Motor neuron (in vitro differentiated cells): Measurements from ENCODE around the gene GPR108. TPM values are rescaled to one million over a fixed set of nuclear protein-coding genes. Genes with fewer than 3 reads are reported as not detected.
"Not testable (repeated sequence)": the region's sequence is repeated elsewhere in the genome, so short reads cannot be mapped to it uniquely, and the experiment has no call there.

Source experiments
- ATAC-seq, 8 experiments: fragments of 200-7000 bp; cut with Tn5 transposase; replicated peaks in 6 of 8; 2 replicates each; pipeline ENCODE4 v1.8.0; 2021; ENCODE audit warnings: mild to moderate bottlenecking in 8 of 8, moderate library complexity in 8 of 8
- H3K27ac ChIP-seq, 2 donors: fragments of 250-450 bp; sonication (Bioruptor Pico); 2 replicates each; pipeline ENCODE4 v1.9.0; 2021; ENCODE audit warnings: antibody characterized with exemption in 2 of 2, mild to moderate bottlenecking in 2 of 2, moderate library complexity in 1 of 2
- H3K4me1 ChIP-seq, 2 donors: fragments of 250-450 bp; sonication (Bioruptor Pico); replicated peaks in 1 of 2; 2 replicates each; pipeline ENCODE4 v1.6.1; 2021; ENCODE audit warnings: antibody characterized with exemption in 2 of 2, mild to moderate bottlenecking in 2 of 2, moderate library complexity in 1 of 2
- H3K4me3 ChIP-seq, 5 donors: fragments of 250-450 bp; sonication (Bioruptor Pico); 2 replicates each; pipeline ENCODE4 v1.9.0; 2021; ENCODE audit warnings: antibody characterized with exemption in 5 of 5, mild to moderate bottlenecking in 5 of 5, moderate library complexity in 4 of 5
- WGBS, 10 experiments: fragments of 450-650 bp; shearing (Covaris generic); methylation state at CpG; one replicate each; pipeline ENCODE4 v1.0.0; 2022; 5-methylcytosine and 5-hydroxymethylcytosine counted together
- in situ Hi-C, 9 experiments: fragments of 400-800 bp; cut with MboI; loops; one replicate each; pipeline ENCODE4 v1.15.0; 2021; ENCODE audit warnings: low sequenced_read_pairs in 9 of 9, low pct_unique_long_range_greater_than_20kb in 2 of 9; ENCODE audit not compliant: unreplicated experiment in 9 of 9
- total RNA-seq, 8 experiments: library from RNA; unstranded; fragments of 300-600 nt; gene quantifications; 2 replicates each; pipeline versions ENCODE4 v1.2.3 to v1.2.4, GENCODE V29; 2022

Gene GPR108
- total RNA-seq, 8 experiments from 2014 or later: 19.0 to 76.9 (median 31.0) TPM

DNA sequence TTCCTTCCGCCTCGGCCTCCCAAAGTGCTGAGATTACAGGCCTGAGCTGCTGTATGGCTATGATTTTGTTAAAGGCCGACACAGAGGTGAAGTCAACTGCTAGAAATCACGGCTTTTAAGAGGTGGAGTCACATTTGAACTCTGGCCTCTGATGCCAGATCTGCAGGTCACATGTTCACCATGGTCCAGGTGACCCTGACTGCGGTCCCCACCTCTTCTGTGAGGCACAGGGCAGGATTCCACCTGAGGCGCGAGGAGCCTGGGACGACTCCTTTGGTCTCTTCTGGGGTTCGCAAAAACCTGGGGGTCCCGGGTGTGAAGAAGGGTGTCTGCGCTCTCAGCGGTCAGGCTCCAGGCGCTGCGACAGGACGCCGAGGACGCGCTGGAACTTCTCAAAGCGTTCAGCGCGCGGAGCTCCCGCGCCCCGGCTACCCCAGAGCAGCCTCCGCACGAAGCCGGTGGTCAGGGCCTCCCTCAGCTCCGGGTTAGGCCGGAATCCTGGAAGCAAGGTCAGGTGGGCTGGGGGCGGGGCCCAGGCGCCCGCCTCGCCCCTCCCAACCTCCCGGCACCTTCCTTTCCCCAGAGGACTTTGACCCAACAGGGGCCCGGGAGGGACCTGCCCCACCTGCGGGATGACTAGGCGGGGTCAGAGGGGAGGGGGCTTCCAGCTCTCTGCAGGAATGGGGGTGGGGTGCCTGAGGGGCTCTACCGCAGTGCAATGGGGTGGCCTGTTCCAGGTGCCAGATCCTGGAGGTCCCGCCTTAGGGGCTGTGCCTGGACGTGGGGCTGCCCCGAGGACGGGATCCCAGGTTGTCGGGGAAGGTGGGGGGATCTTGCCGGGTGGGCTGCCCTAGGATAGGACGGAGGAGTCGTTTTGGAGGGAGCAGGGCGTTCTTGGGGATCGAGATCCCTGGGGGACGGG, 15.1 kb upstream of the GPR108 start:
- H3K4me3 ChIP-seq: peak overlapping the region in 4 of 5 donors; percentile 22 to 31 (median 28)
- peak overlapping the region in 1 of 2 donors; percentile 61 for H3K27ac ChIP-seq
- in situ Hi-C loops: no loop called here
- peak in 7 of 8 experiments; percentile 1 to 30 (median 14) for ATAC-seq
- H3K4me1 ChIP-seq: peaks cover 3 to 11% of the 10 kb centered on the region in 2 donors
- 88 to 100% (median 96%) methylated on average over 1 to 5 of the region's 50 CpGs; no CpG with 5 or more reads in 4 of the 10 experiments for WGBS, 10 experiments

DNA sequence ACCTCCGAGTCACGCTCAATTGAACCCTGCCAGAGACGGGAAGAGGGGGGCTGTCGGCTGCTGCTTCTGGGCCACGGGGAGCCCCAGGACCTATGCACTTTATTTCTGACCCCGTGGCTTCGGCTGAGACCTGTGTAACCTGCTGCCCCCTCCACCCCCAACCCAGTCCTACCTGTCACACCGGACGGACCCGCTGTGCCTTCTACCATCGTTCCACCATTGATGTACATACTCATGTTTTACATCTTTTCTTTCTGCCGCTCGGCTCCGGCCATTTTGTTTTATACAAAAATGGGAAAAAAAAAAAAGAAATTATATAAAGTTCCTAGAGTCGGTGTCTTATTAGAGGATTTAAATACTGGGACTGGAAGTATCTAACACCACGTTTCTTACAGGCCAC, 13.8 kb upstream of the GPR108 start:
- in situ Hi-C loops: no loop called here
- no peak overlapping the region for H3K4me3 ChIP-seq
- WGBS, 10 experiments: 86 to 100% (median 99%) methylated on average over 1 to 9 of the region's 16 CpGs; no CpG with 5 or more reads in 2 of the 10 experiments
- peaks cover 3 to 11% of the 10 kb centered on the region in 2 donors for H3K4me1 ChIP-seq
- no peak for ATAC-seq
- H3K27ac ChIP-seq: no peak overlapping the region

DNA sequence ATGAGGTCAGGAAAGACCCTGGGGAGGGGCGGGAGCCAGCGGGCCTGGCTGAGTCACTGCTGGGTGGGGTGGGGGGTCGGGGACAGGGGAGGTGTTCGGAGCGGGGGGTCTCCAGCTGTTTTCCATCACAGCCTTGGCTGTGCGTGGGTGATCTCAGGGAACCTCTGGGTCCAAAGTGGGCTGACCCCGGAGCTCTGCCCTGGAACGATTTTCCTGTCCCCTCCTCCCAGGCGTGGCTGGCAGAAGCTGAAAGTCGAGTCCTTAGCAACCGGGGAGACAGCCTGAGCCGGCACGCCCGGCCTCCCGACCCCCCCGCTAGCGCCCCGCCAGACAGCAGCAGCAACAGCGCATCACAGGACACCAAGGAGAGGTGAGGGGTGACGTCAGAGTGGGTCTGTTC, 12.7 kb upstream of the GPR108 start:
- no peak overlapping the region for H3K27ac ChIP-seq
- 86 to 90% methylated on average over 1 to 2 of the region's 20 CpGs; no CpG with 5 or more reads in 8 of the 10 experiments for WGBS, 10 experiments
- peak in 1 of 8 experiments; percentile 5 for ATAC-seq
- H3K4me3 ChIP-seq: no peak overlapping the region
- in situ Hi-C loops: no loop called here
- peaks cover 3 to 15% of the 10 kb centered on the region in 2 donors for H3K4me1 ChIP-seq

DNA sequence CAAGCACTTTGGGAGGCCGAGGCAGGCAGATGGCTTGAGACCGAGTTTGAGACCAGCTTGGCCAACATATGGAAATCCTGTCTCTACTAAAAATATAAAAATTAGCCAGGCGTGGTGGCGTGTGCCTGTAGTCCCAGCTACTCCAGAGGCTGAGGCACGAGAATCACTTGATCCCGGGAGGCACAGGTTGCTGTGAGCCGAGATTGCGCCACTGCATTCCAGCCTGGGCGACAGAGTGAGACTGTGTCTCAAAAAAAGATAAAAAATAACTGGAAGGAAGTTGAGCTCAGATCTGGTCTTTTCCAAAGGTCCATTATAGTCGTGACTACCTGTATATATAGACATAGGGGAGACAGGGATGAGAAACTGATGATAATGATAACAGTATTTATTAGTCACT, 11.2 kb upstream of the GPR108 start:
- H3K4me1 ChIP-seq: peaks cover 3 to 28% of the 10 kb centered on the region in 2 donors
- in situ Hi-C loops, H3K4me3 ChIP-seq, H3K27ac ChIP-seq, ATAC-seq: not testable (repeated sequence)
- 48 to 100% (median 91%) methylated on average over 1 to 9 of the region's 10 CpGs for WGBS, 10 experiments

DNA sequence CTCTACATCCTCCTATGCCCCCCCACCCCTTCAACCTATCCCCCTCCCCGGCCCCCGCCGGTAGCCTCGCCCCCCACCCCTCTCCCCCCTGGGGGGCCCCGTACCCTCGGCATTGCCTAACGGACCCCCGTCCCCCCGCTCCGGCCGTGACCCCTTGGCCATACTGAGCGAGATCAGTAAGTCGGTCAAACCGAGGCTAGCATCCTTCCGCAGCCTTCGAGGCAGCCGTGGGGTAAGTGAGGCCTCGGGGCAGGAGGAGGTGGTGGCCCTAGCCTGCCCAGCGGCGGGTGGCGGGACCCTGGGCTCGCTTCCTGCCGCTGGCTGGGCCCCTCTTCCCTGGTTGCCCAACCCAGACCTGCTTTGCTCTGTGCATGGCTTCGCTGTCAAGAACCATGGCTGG, 8.6 kb upstream of the GPR108 start:
- in situ Hi-C loops: no loop called here
- no peak overlapping the region for H3K27ac ChIP-seq
- no peak for ATAC-seq
- no peak overlapping the region for H3K4me3 ChIP-seq
- peaks cover 0 to 17% of the 10 kb centered on the region in 2 donors for H3K4me1 ChIP-seq
- WGBS, 10 experiments: 100% methylated on average over 1 of the region's 24 CpGs; no CpG with 5 or more reads in 9 of the 10 experiments

DNA sequence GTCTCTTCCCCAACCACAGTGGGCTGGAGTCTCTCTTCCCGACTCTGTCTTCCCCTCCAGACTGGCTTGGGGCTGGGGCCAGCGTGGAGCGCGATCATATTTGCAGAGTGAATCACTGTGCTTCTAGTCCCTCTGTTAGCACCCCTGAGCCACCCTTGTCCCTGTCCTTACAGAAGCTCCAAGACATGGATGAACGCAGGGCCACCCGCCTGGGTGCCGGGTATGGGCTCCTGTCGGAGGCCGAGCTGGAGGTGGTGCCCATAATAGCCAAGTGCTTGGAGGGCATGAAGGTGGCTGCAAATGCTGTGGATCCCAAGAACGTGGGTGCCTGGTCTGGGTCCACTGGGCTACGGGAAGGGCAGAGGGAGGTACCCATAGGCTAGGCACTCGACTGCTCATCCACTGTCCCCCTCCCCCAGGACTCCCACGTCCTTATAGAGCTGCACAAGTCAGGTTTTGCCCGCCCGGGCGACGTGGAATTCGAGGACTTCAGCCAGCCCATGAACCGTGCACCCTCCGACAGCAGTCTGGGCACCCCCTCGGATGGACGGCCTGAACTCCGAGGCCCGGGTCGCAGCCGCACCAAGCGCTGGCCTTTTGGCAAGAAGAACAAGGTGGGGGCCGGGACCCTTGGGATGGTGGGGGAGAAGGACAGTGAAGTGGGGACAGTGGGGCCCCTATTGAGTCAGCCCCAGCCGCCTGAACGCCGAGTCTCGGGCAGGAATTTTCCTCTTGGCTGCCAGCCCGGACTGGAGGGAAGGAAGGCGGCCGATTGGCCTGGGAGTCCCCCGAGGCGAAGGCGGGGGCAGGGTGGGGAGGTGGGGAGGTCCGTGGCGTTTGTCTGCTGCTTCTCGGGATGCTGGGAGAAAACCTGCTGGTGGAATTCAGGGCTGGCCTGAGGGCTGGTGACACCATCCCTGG, 7.3 kb upstream of the GPR108 start:
- peaks cover 0 to 17% of the 10 kb centered on the region in 2 donors for H3K4me1 ChIP-seq
- ATAC-seq: peak; percentile 14 to 85 (median 52)

DNA sequence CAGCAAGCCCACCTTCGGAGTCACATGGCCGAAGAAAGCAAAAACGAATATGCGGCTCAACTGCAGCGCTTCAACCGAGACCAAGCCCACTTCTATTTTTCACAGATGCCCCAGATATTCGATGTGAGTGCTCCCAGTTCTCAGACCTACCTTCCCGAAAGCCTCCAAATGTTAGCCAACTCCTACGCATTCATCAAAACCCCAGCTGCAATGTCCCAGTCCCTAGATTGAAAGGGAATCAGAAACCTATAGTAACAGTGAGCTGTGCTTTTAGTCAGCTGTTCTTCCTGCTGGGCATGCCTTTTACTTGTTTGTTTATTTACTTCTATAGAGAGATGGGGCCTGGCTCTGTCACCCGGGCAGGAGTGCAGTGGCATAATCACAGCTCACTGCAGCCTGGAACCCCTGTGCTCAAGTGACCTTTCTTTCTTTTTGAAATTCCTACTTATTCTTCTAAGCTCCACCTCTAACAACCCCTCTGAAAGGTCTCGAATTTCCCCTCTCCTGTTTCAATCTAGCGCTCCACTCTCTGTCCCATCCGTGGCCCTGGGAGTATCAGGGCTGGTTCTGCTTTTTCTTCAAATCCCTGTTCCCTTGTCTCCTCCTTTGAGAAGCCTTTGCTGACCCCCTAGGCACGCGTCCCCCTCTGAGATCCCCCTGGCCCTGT, 6.5 kb upstream of the GPR108 start:
- H3K4me1 ChIP-seq: peaks cover 4 to 21% of the 10 kb centered on the region in 2 donors
- 44 to 100% (median 68%) methylated on average over 1 to 6 of the region's 15 CpGs; no CpG with 5 or more reads in 4 of the 10 experiments for WGBS, 10 experiments
- peak in 1 of 8 experiments; percentile 6 for ATAC-seq
- no peak overlapping the region for H3K4me3 ChIP-seq
- no peak overlapping the region for H3K27ac ChIP-seq
- in situ Hi-C loops: no loop called here

More for the DNA sequence above, 7.3 kb upstream of the GPR108 start:
- Histone ChIP-seq H3K4me3 (no peak overlapping the region), H3K27ac (no peak overlapping the region)
- WGBS, 10 experiments: 5 to 93% (median 50%) methylated on average over 2 to 4 of the region's 41 CpGs; no CpG with 5 or more reads in 6 of the 10 experiments
- in situ Hi-C loops: no loop called here

DNA sequence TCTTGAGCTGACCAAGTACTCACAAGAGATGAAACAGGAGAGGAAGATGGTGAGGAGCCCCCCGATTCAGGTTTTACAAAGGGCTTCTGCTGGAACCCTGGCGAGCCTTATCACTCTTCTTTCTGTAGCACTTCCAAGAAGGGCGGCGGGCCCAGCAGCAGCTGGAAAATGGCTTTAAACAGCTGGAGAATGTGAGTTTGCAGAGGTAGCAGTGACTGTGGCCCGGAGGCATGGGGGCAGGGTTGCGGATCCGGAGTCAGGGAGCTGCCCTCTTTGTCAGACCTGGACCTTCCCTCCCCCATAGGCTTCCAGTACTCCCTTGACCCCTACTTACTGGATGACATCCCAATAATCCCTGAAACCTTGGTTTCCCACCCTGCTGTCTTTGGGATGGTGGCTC, 5.7 kb upstream of the GPR108 start:
- in situ Hi-C loops: no loop called here

DNA sequence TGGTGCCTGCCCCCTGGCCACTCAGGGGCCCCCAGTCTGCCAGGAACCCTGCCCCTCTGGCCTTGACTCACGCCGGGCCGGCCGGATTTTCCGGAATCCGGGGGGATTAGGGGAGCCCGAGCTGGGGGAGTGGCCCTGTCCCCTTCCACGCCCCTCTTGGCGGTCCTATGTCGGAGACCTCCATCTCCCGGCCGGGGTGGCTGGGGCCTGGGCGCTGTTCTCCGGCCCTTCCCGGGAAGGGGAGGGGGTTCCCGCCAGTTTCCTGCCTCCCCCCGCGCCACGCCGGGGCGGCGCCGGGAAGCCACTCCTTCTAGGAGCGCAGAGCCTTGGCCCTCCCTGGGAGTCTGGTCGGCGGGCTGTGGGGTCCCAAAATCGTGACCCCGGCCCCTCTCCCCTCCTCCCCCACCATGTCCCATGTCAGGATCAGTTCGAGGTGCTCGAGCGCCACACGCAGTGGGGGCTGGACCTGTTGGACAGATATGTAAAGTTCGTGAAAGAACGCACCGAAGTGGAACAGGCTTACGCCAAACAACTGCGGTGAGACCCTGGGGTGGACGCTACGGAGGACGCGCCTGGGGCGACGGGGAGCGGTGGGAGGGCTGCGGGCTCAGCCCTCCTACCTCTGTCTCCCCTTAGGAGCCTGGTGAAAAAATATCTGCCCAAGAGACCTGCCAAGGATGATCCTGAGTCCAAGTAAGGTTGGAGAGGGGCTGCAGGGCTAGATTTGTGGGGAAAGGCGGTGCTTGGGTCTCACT, 3.4 kb upstream of the GPR108 start:
- in situ Hi-C loops: no loop called here
- H3K27ac ChIP-seq: no peak overlapping the region
- peak in 1 of 8 experiments; percentile 0 for ATAC-seq
- WGBS, 10 experiments: 12% methylated on average over 5 of the region's 46 CpGs; no CpG with 5 or more reads in 9 of the 10 experiments
- H3K4me1 ChIP-seq: peaks cover 19 to 36% of the 10 kb centered on the region in 2 donors
- H3K4me3 ChIP-seq: peak overlapping the region; percentile 8 to 51 (median 45)

More for the DNA sequence above, 5.7 kb upstream of the GPR108 start:
- Histone ChIP-seq H3K27ac (no peak overlapping the region), H3K4me3 (no peak overlapping the region), H3K4me1 (peaks cover 12 to 29% of the 10 kb centered on the region in 2 donors)
- WGBS, 10 experiments: 77 to 100% (median 89%) methylated on average over 2 to 3 of the region's 7 CpGs; no CpG with 5 or more reads in 6 of the 10 experiments
- ATAC-seq: no peak

DNA sequence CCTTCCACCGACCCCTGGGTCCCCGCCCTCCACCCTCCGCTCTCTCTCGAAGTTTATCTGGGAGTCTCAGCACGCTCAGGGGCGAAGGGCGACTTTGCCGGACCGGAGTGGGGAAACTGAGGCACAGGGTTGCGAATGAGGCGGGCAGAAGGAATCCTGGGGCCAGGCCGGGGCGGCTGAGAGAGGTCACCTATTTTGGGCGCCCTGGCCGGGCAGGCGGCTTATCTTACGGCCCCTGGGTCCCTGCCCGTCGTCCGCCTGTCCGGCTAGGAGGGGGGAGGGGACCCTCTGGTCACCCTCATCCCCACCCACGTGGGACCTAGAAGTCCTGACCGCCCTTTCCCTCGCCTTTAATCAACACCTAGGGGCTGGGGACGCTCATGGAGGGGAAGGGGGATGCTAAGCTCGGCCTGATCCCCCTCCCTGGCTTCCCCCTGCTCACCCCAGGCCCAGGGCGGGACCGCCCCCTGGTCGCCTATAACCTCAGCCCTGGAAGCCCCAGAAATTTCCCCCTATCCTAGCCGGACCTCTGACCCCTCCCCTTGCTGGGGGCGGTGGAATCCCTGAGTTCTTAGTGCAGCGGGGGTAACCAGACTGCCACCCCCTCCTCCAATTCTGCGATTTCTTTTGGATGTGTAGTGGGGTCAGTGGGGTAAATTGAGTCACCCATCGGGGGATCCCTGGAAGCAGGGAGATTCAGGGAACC, 2.7 kb upstream of the GPR108 start:
- H3K27ac ChIP-seq: no peak overlapping the region

DNA sequence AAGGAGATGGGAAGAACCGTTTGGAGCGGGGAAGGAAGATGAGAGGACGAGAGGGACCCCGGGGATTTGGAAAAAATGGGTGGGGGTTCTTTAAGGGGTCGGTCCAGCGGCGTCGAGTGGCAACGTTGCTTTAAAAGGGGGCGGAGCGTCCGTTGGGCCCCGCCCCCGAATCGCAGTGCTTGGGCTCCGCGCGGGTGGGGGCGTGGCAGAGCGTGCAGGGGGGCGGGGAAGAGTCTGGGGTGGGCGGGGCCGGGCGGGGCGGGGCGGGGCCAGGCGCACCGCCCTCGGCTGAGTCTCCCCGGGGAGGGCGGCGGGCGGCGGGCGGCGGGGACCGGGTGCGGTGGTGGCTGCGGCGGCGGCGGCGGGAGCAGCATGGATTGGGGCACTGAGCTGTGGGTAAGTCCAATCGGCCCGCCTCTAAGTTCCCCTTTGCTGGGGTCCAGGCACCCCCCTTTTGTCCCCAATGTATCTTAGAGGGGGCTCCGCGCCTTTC, 2.1 kb upstream of the GPR108 start, which contains the start of gene TRIP10:
Gene TRIP10, plus strand, starts transcription at position 291 of the 493 bp plus-strand sequence. Its CDS starts 82 bp downstream, at position 373.
- H3K4me1 ChIP-seq: peaks cover 20 to 33% of the 10 kb centered on the region in 2 donors
- in situ Hi-C loops: loop anchor here in 1 of 9 experiments (10.0 kb wide), 1 partner anchor 125 kb away; no protein-coding TSS in a partner anchor
- peak within 1 kb of the TSS; percentile 37 to 51 (median 45) for H3K4me3 ChIP-seq
- peak within 1 kb of the TSS; percentile 53 to 86 for H3K27ac ChIP-seq
- WGBS, 10 experiments: 0% methylated on average over 1 of the region's 47 CpGs; no CpG with 5 or more reads in 9 of the 10 experiments
- ATAC-seq: peak in 2 of 8 experiments; percentile 0 to 2

More for the DNA sequence above, 2.7 kb upstream of the GPR108 start:
- 0% methylated on average over 3 of the region's 34 CpGs; no CpG with 5 or more reads in 9 of the 10 experiments for WGBS, 10 experiments
- H3K4me3 ChIP-seq: peak overlapping the region; percentile 37 to 51 (median 45)
- no peak for ATAC-seq
- peaks cover 20 to 38% of the 10 kb centered on the region in 2 donors for H3K4me1 ChIP-seq
- in situ Hi-C loops: loop anchor here in 1 of 9 experiments (10.0 kb wide), 1 partner anchor 125 kb away; no protein-coding TSS in a partner anchor
